HepG2 (cell line): Measurements from ENCODE around the gene CENPO. TPM values are rescaled to one million over a fixed set of nuclear protein-coding genes. Genes with fewer than 3 reads are reported as not detected.

ENCODE experiments used
- GFI1 ChIP-seq: sonication (generic); formaldehyde crosslinking; IDR thresholded peaks from 2 replicates; pipeline ENCODE4 v1.5.0; 2020; ENCODE audit warnings: missing genetic modification reagents, mild to moderate bottlenecking, borderline replicate concordance
- HNRNPK ChIP-seq: fragments of 200-400 bp; formaldehyde crosslinking; IDR thresholded peaks from 2 replicates; pipeline ENCODE4 v1.6.1; 2018; ENCODE audit warnings: low read length, low read depth, moderate library complexity, mild to moderate bottlenecking; ENCODE audit not compliant: poor library complexity, severe bottlenecking
- MED13 ChIP-seq: sonication (generic); formaldehyde crosslinking; IDR thresholded peaks from 2 replicates; pipeline ENCODE4 v1.5.0; 2020; ENCODE audit warnings: missing genetic modification reagents
- PCBP2 ChIP-seq: fragments of 200-400 bp; formaldehyde crosslinking; optimal IDR thresholded peaks from 2 replicates; pipeline ENCODE3; 2018; ENCODE audit warnings: low read length, low read depth; ENCODE audit not compliant: poor library complexity, severe bottlenecking
- SALL1 ChIP-seq: sonication (generic); formaldehyde crosslinking; IDR thresholded peaks from 2 replicates; pipeline ENCODE4 v1.8.0; 2022; ENCODE audit warnings: mild to moderate bottlenecking, missing genetic modification reagents
- TCF7L2 ChIP-seq: IDR thresholded peaks from 2 replicates; pipeline ENCODE4 v1.6.1; 2011; ENCODE audit warnings: mild to moderate bottlenecking, low read depth, low read length, moderate library complexity
- polyA plus RNA-seq, 8 experiments: library from polyadenylated mRNA; depleted of rRNA in 3 of 8; stranded (reverse) in 7 of 8; unstranded in 1 of 8; fragments of >200 nt; fragmentation: Illumina TruSeq in 4 of 8; extraction: Trizol in 4 of 8; gene quantifications; 2 replicates each; pipeline versions ENCODE4 v1.2.1 to v1.2.3, GENCODE V29; 2011 to 2016; ENCODE audit warnings: low read depth in 4 of 8, missing spikeins in 1 of 8, mixed read lengths in 1 of 8; ENCODE audit not compliant: insufficient read depth in 1 of 8
- total RNA-seq, 5 experiments: library from RNA; depleted of rRNA; stranded (reverse); fragments of >200 nt; fragmentation: Illumina TruSeq; extraction: Trizol; gene quantifications; 2 replicates each; pipeline ENCODE4 v1.2.3, GENCODE V29; 2016; ENCODE audit warnings: low read depth in 1 of 5
- TF ChIP-seq, protein P1 (sequence below): sonication (generic); formaldehyde crosslinking; IDR thresholded peaks from 2 replicates; pipeline ENCODE4 v1.5.1; 2020; ENCODE audit warnings: mild to moderate bottlenecking, missing genetic modification reagents, borderline replicate concordance
- TF ChIP-seq, protein P2 (sequence below): sonication (generic); formaldehyde crosslinking; IDR thresholded peaks from 2 replicates; pipeline ENCODE4 v1.5.0; 2020; ENCODE audit warnings: missing genetic modification reagents, mild to moderate bottlenecking, borderline replicate concordance
- TF ChIP-seq, protein P3 (sequence below): sonication (generic); formaldehyde crosslinking; IDR thresholded peaks from 2 replicates; pipeline ENCODE4 v1.4.0; 2020; ENCODE audit warnings: mild to moderate bottlenecking, missing genetic modification reagents

CENPO gene
- total and polyA plus RNA-seq, 2 of the 13 experiments (the other 11 are each of a cell fraction or from before 2014, with no cell fraction given) = 19.7 to 35.5 TPM

DNA sequence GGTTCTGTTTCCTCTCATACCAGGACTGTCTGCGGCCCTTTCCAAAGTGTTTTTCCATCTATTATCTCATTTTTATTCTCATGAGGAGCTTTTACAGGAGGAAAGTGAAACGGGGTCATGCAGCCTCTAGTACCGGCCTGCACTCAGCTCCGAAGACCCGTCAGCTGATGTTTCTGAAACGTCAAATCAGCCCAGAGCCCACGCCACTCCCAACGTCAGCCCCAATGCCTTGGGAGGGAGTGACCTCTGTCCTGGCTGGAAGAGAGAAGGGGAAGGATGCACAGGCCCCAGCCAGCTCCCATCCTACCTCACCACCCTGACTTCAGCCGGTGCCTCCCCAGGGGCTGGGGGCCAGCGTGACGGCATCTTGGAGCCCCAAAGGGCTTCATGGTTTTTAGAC, 68.3 kb downstream of the CENPO start (continued):
- TF ChIP-seq, protein P1, sequence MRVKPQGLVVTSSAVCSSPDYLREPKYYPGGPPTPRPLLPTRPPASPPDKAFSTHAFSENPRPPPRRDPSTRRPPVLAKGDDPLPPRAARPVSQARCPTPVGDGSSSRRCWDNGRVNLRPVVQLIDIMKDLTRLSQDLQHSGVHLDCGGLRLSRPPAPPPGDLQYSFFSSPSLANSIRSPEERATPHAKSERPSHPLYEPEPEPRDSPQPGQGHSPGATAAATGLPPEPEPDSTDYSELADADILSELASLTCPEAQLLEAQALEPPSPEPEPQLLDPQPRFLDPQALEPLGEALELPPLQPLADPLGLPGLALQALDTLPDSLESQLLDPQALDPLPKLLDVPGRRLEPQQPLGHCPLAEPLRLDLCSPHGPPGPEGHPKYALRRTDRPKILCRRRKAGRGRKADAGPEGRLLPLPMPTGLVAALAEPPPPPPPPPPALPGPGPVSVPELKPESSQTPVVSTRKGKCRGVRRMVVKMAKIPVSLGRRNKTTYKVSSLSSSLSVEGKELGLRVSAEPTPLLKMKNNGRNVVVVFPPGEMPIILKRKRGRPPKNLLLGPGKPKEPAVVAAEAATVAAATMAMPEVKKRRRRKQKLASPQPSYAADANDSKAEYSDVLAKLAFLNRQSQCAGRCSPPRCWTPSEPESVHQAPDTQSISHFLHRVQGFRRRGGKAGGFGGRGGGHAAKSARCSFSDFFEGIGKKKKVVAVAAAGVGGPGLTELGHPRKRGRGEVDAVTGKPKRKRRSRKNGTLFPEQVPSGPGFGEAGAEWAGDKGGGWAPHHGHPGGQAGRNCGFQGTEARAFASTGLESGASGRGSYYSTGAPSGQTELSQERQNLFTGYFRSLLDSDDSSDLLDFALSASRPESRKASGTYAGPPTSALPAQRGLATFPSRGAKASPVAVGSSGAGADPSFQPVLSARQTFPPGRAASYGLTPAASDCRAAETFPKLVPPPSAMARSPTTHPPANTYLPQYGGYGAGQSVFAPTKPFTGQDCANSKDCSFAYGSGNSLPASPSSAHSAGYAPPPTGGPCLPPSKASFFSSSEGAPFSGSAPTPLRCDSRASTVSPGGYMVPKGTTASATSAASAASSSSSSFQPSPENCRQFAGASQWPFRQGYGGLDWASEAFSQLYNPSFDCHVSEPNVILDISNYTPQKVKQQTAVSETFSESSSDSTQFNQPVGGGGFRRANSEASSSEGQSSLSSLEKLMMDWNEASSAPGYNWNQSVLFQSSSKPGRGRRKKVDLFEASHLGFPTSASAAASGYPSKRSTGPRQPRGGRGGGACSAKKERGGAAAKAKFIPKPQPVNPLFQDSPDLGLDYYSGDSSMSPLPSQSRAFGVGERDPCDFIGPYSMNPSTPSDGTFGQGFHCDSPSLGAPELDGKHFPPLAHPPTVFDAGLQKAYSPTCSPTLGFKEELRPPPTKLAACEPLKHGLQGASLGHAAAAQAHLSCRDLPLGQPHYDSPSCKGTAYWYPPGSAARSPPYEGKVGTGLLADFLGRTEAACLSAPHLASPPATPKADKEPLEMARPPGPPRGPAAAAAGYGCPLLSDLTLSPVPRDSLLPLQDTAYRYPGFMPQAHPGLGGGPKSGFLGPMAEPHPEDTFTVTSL (CRISPR knock-in tag) = no peak
- no peak for TF ChIP-seq PCBP2
- no peak for TF ChIP-seq MED13
- no peak for TF ChIP-seq GFI1 (CRISPR knock-in tag)
- no peak for TF ChIP-seq SALL1 (CRISPR knock-in tag)
- TF ChIP-seq, protein P2, sequence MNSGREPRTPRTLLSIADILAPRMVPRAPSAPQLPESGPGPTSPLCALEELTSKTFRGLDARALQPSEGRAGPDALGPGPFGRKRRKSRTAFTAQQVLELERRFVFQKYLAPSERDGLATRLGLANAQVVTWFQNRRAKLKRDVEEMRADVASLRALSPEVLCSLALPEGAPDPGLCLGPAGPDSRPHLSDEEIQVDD = no peak
- no peak for TF ChIP-seq HNRNPK
- TF ChIP-seq, protein P3, sequence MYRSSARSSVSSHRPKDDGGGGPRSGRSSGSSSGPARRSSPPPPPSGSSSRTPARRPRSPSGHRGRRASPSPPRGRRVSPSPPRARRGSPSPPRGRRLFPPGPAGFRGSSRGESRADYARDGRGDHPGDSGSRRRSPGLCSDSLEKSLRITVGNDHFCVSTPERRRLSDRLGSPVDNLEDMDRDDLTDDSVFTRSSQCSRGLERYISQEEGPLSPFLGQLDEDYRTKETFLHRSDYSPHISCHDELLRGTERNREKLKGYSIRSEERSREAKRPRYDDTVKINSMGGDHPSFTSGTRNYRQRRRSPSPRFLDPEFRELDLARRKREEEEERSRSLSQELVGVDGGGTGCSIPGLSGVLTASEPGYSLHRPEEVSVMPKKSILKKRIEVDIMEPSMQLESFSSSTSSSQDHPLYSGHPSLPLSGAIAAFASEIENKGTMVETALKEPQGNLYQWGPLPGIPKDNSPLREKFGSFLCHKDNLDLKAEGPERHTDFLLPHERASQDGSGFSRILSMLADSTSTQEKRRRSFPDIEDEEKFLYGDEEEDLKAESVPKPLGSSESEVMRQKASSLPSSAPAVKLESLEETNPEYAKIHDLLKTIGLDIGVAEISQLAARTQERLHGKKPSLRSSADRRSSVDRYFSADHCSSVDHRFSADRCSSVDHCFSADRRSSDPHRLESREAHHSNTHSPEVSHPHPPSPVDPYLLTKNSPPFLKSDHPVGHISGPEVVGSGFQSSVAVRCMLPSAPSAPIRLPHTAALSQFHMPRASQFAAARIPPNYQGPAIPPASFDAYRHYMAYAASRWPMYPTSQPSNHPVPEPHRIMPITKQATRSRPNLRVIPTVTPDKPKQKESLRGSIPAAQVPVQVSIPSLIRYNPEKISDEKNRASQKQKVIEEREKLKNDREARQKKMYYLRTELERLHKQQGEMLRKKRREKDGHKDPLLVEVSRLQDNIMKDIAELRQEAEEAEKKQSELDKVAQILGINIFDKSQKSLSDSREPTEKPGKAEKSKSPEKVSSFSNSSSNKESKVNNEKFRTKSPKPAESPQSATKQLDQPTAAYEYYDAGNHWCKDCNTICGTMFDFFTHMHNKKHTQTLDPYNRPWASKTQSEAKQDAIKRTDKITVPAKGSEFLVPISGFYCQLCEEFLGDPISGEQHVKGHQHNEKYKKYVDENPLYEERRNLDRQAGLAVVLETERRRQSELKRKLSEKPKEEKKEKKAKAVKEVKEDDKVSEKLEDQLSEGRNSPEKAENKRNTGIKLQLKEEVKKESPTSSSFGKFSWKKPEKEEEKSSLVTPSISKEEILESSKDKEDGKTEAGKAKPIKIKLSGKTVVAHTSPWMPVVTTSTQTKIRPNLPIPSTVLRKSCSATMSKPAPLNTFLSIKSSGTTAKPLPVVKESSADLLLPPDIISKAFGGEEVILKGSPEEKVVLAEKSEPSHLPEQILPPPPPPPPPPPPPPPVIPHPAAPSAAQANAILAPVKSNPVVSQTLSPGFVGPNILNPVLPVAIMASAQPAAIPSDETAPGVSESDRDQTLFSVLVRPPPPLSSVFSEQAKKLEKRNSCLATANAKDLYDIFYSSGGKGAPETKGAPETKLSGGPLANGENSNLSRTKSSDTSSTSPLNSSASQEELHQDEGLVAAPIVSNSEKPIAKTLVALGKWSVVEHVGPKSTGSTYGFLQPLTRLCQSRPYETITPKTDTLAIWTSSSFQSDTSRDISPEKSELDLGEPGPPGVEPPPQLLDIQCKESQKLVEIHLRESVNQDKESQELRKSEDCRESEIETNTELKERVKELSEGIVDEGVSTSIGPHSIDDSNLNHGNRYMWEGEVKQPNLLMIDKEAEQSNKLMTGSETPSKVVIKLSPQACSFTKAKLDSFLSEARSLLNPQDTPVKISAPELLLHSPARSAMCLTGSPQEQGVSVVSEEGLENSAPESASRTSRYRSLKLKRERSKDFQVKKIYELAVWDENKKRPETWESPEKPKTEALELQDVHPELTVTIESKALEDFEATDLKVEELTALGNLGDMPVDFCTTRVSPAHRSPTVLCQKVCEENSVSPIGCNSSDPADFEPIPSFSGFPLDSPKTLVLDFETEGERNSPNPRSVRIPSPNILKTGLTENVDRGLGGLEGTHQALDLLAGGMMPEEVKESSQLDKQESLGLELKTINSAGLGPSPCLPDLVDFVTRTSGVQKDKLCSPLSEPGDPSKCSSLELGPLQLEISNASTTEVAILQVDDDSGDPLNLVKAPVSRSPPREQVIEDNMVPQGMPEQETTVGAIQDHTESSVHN (CRISPR knock-in tag) = no peak
- TF ChIP-seq TCF7L2 = no peak
